GM12878 (cell line): ENCODE results near the gene CTNNA3. TPM values are rescaled to one million over a fixed set of nuclear protein-coding genes. Genes with fewer than 3 reads are reported as not detected.

Experiments used
- ATAC-seq: fragments of 200-7000 bp; cut with Tn5 transposase; 3 replicates; pipeline ENCODE4 v1.9.1; 2020; ENCODE audit warnings: mild to moderate bottlenecking, moderate library complexity
- BruUV-seq: library from RNA; stranded (reverse); fragments of 400-500 nt; replicated peaks from 2 replicates; lab custom pipeline; 2021; lab: Mats Ljungman, UMichigan
- CTCF ChIA-PET: fragments of 300-600 bp; sonication (Branson Sonifier 250); formaldehyde crosslinking; extraction: SDS; loops from one replicate; lab custom pipeline; 2021; ENCODE audit warnings: inconsistent platforms; lab: Yijun Ruan, JAX
- POLR2A ChIA-PET: fragments of 350-600 bp; formaldehyde crosslinking; extraction: SDS; loops from one replicate; lab custom pipeline; 2021; ENCODE audit warnings: inconsistent platforms; lab: Charles Lee
- RAD21 ChIA-PET: fragments of 300-600 bp; sonication (Branson Sonifier 250); formaldehyde crosslinking; loops from one replicate; lab custom pipeline; 2023; ENCODE audit warnings: antibody characterized with exemption; ENCODE audit not compliant: unreplicated experiment; lab: Charles Lee
- SMC1A ChIA-PET: fragments of 300-600 bp; sonication (Branson Sonifier 250); formaldehyde crosslinking; loops from one replicate; lab custom pipeline; 2023; ENCODE audit not compliant: unreplicated experiment, uncharacterized antibody; lab: Charles Lee
- DNase-seq: peaks from one replicate; pipeline ENCODE4 v3.0.0-alpha.2; 2011; ENCODE audit warnings: low read depth, low spot score
- FAIRE-seq: peaks from 3 replicates; lab custom pipeline; 2011; peaks lifted over from hg19 to GRCh38; lab: Jason Lieb, UNC
- H2AFZ ChIP-seq: 2 replicates; pipeline ENCODE4 v1.6.0; 2011; ENCODE audit warnings: low read depth, low read length, control low read depth; ENCODE audit not compliant: control insufficient read depth
- H3K27ac ChIP-seq: 2 replicates; pipeline ENCODE4 v1.5.1; 2011; ENCODE audit warnings: control low read depth; ENCODE audit not compliant: control insufficient read depth, insufficient read depth
- H3K27me3 ChIP-seq, 2 experiments: replicated peaks in 1 of 2; 2 replicates each; pipeline versions ENCODE4 v1.6.0 to v1.6.1; 2011; ENCODE audit warnings: low read length in 1 of 2; ENCODE audit not compliant: control insufficient read depth in 2 of 2, insufficient read depth in 2 of 2
- H3K36me3 ChIP-seq, 2 experiments: 2 replicates each; pipeline ENCODE4 v1.5.1; 2011; ENCODE audit warnings: low read length in 1 of 2; ENCODE audit not compliant: control insufficient read depth in 2 of 2, insufficient read depth in 2 of 2
- H3K4me1 ChIP-seq: 2 replicates; pipeline ENCODE4 v1.6.1; 2011; ENCODE audit warnings: mild to moderate bottlenecking, low read length, moderate library complexity, mixed read lengths; ENCODE audit not compliant: control insufficient read depth, insufficient read depth
- H3K4me2 ChIP-seq: 2 replicates; pipeline ENCODE4 v1.6.0; 2011; ENCODE audit warnings: control low read depth; ENCODE audit not compliant: control insufficient read depth, insufficient read depth
- H3K4me3 ChIP-seq: fragments of 200-600 bp; sonication (generic); 2 replicates; pipeline ENCODE4 v1.5.1; 2016
- H3K79me2 ChIP-seq: 2 replicates; pipeline ENCODE4 v1.6.0; 2011; ENCODE audit warnings: low read length; ENCODE audit not compliant: control insufficient read depth, insufficient read depth
- H3K9ac ChIP-seq: 2 replicates; pipeline ENCODE4 v1.8.0; 2011; ENCODE audit warnings: low read length, control low read depth, mixed read lengths; ENCODE audit not compliant: control insufficient read depth, insufficient read depth
- H3K9me3 ChIP-seq: replicated peaks from 3 replicates; pipeline ENCODE4 v1.5.1; 2011; ENCODE audit warnings: mild to moderate bottlenecking, low read length; ENCODE audit not compliant: control insufficient read depth, insufficient read depth
- H4K20me1 ChIP-seq: 2 replicates; pipeline ENCODE4 v1.6.0; 2011; ENCODE audit not compliant: control insufficient read depth, insufficient read depth
- ATF7 ChIP-seq: fragments of 450-650 bp; IDR thresholded peaks from 2 replicates; pipeline ENCODE4 v1.6.1; 2016; ENCODE audit warnings: low read depth, mild to moderate bottlenecking
- BCL11A ChIP-seq: IDR thresholded peaks from 2 replicates; pipeline ENCODE4 v1.6.1; 2011; ENCODE audit warnings: low read depth, low read length
- CBX3 ChIP-seq: fragments of 200-600 bp; sonication (generic); IDR thresholded peaks from 2 replicates; pipeline ENCODE4 v1.6.1; 2016; ENCODE audit warnings: low read depth, borderline replicate concordance
- CBX5 ChIP-seq: sonication (generic); IDR thresholded peaks from 2 replicates; pipeline ENCODE4 v1.6.1; 2016; ENCODE audit warnings: low read depth, moderate library complexity, mild to moderate bottlenecking, inconsistent platforms
- E2F8 ChIP-seq: fragments of 450-650 bp; IDR thresholded peaks from 2 replicates; pipeline ENCODE4 v1.6.1; 2018; ENCODE audit warnings: mild to moderate bottlenecking, low read depth, moderate library complexity; ENCODE audit not compliant: partially characterized antibody
- ESRRA ChIP-seq: IDR thresholded peaks from 2 replicates; pipeline ENCODE4 v1.6.1; 2012; ENCODE audit warnings: mild to moderate bottlenecking, low read length, improper control_type of control experiment
- HDAC6 ChIP-seq: fragments of 200-600 bp; sonication (generic); IDR thresholded peaks from one replicate; pipeline ENCODE4 v1.8.0; 2017; ENCODE audit warnings: antibody characterized with exemption; ENCODE audit not compliant: unreplicated experiment
- MEF2B ChIP-seq: fragments of 450-650 bp; IDR thresholded peaks from 2 replicates; pipeline ENCODE4 v1.6.1; 2018; ENCODE audit warnings: mild to moderate bottlenecking, moderate library complexity; ENCODE audit not compliant: partially characterized antibody, poor library complexity, severe bottlenecking
- SMARCA5 ChIP-seq: fragments of 450-650 bp; IDR thresholded peaks from 2 replicates; pipeline ENCODE4 v1.6.1; 2017; ENCODE audit warnings: mild to moderate bottlenecking
- TBL1XR1 ChIP-seq: IDR thresholded peaks from 2 replicates; pipeline ENCODE4 v1.6.1; 2012; ENCODE audit warnings: low read depth, low read length, improper control_type of control experiment
- ZNF592 ChIP-seq: fragments of 450-650 bp; IDR thresholded peaks from 2 replicates; pipeline ENCODE4 v1.6.1; 2017; ENCODE audit warnings: mild to moderate bottlenecking, moderate library complexity
- WGBS: methylation state at CpG from one replicate; pipeline ENCODE4 v1.1.6; 2016; ENCODE audit warnings: low lambda C conversion rate; ENCODE audit not compliant: insufficient replicate concordance, insufficient coverage; ENCODE audit errors: missing lambda C conversion rate; 5-methylcytosine and 5-hydroxymethylcytosine counted together
- in situ Hi-C: fragments of 300-500 bp; cut with MboI; formaldehyde crosslinking; loops from 9 replicates; pipeline ENCODE4 v1.14.3; 2018; ENCODE audit warnings: mixed read lengths
- intact Hi-C: fragments of 100-400 bp; cut with micrococcal nuclease; formaldehyde crosslinking; loops from one replicate; pipeline ENCODE4 v1.14.2; 2022; ENCODE audit not compliant: unreplicated experiment
- polyA plus RNA-seq, 11 experiments: library from polyadenylated mRNA; depleted of rRNA in 4 of 11; unstranded in 6 of 11; stranded (reverse) in 5 of 11; fragments of >200 nt; fragmentation: Nextera tagmentation in 4 of 11; fragmentation: Illumina TruSeq in 1 of 11; extraction: Ambion mirVana in 4 of 11; extraction: Trizol in 1 of 11; gene quantifications; 1 replicate in 1 of 11; 2 replicates in 10 of 11; pipeline versions ENCODE4 v1.2.1 to v1.2.3, GENCODE V29; 2011 to 2016; ENCODE audit warnings: inconsistent platforms in 2 of 11, missing spikeins in 2 of 11, low read depth in 1 of 11
- total RNA-seq, 4 experiments: library from RNA; depleted of rRNA in 3 of 4; stranded (reverse); fragments of >200 nt in 3 of 4; fragmentation: Illumina TruSeq in 1 of 4; extraction: Trizol in 1 of 4; gene quantifications; 2 replicates each; pipeline versions ENCODE4 v1.2.1 to v1.2.3, GENCODE V29; 2013 to 2021
- TF ChIP-seq, protein P1 (sequence below): IDR thresholded peaks from 2 replicates; pipeline ENCODE4 v1.6.1; 2011; ENCODE audit warnings: low read depth, low read length, improper control_type of control experiment, borderline replicate concordance
- TF ChIP-seq, protein P2 (sequence below): fragments of 450-650 bp; IDR thresholded peaks from 2 replicates; pipeline ENCODE4 v1.6.1; 2017; ENCODE audit warnings: low read depth, mild to moderate bottlenecking, moderate library complexity
- TF ChIP-seq, protein P3 (sequence below): fragments of 450-650 bp; IDR thresholded peaks from 2 replicates; pipeline ENCODE4 v1.6.1; 2016; ENCODE audit warnings: mild to moderate bottlenecking

Gene CTNNA3
- total and polyA plus RNA-seq, 10 of the 15 experiments (the other 5 are each of a cell fraction or from before 2014, with no cell fraction given): under 0.01 to 4.5 (median 0.22) TPM; not detected in 2

DNA sequence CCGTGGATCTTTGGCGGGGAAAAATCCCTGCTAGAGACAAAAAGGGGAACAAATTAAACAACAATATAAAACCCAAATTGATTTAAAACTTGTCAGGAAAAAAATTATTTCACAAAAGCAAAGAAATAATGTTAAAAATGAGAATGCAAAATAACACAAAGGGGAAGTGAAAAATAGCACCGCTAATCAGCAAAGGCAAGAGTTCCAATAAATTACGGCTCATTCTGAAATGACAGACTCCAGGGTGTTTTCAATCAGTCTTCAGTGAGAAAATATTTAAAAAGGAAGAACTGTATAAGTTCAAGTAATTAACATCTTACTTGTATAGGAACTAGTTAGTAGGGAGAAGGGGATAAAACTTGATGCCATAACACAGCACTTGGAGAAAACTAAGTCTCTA is 433.3 kb downstream of the CTNNA3 start:
- no peaks in the 10 kb centered on the region; a peak in 1 of 4 replicates for H3K27me3 ChIP-seq
- under 1% methylated on average over 4 of the region's 4 CpGs for WGBS
- no TSS peak for BruUV-seq
- no peak for DNase-seq
- no peak for FAIRE-seq
- H3K9ac ChIP-seq: no peak overlapping the region
- intact Hi-C loops: no loop called here
- 0 out of 2 replicates have a peak overlapping the region, but pooled peaks have one; percentile 8 for H3K4me3 ChIP-seq
- ChIA-PET RAD21 (interaction anchor here (0.7 kb wide), 1 partner anchor 400 kb away, joined by 3 read pairs; no protein-coding TSS in a partner anchor), POLR2A (no interaction called here), SMC1A (interaction anchor here (0.9 to 1.2 kb wide), 2 partner anchors 243 to 372 kb away, joined by 3 to 4 read pairs; no protein-coding TSS in a partner anchor), CTCF (no interaction called here)
- H4K20me1 ChIP-seq: no peaks in the 10 kb centered on the region
- no peaks in the 10 kb centered on the region for H3K4me1 ChIP-seq
- no peaks in the 10 kb centered on the region for H3K79me2 ChIP-seq
- H3K27ac ChIP-seq: no peak overlapping the region
- H3K4me2 ChIP-seq: peak overlapping the region; percentile 41; the same call in 1 of the 2 replicates
- H3K9me3 ChIP-seq: no peaks in the 10 kb centered on the region
- in situ Hi-C loops: no loop called here
- ATAC-seq: peak; percentile 74
- no peaks in the 10 kb centered on the region for H3K36me3 ChIP-seq
- H2AFZ ChIP-seq: no peak overlapping the region
- TF ChIP-seq, protein P1, sequence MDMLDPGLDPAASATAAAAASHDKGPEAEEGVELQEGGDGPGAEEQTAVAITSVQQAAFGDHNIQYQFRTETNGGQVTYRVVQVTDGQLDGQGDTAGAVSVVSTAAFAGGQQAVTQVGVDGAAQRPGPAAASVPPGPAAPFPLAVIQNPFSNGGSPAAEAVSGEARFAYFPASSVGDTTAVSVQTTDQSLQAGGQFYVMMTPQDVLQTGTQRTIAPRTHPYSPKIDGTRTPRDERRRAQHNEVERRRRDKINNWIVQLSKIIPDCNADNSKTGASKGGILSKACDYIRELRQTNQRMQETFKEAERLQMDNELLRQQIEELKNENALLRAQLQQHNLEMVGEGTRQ: no peak
- TF ChIP-seq HDAC6: no peak
- TF ChIP-seq CBX5: no peak
- no peak for TF ChIP-seq CBX3
- TF ChIP-seq, protein P2, sequence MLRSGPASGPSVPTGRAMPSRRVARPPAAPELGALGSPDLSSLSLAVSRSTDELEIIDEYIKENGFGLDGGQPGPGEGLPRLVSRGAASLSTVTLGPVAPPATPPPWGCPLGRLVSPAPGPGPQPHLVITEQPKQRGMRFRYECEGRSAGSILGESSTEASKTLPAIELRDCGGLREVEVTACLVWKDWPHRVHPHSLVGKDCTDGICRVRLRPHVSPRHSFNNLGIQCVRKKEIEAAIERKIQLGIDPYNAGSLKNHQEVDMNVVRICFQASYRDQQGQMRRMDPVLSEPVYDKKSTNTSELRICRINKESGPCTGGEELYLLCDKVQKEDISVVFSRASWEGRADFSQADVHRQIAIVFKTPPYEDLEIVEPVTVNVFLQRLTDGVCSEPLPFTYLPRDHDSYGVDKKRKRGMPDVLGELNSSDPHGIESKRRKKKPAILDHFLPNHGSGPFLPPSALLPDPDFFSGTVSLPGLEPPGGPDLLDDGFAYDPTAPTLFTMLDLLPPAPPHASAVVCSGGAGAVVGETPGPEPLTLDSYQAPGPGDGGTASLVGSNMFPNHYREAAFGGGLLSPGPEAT: no peak
- no peak for TF ChIP-seq ESRRA
- TF ChIP-seq, protein P3, sequence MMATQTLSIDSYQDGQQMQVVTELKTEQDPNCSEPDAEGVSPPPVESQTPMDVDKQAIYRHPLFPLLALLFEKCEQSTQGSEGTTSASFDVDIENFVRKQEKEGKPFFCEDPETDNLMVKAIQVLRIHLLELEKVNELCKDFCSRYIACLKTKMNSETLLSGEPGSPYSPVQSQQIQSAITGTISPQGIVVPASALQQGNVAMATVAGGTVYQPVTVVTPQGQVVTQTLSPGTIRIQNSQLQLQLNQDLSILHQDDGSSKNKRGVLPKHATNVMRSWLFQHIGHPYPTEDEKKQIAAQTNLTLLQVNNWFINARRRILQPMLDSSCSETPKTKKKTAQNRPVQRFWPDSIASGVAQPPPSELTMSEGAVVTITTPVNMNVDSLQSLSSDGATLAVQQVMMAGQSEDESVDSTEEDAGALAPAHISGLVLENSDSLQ: no peak
- no peak for TF ChIP-seq E2F8
- no peak for TF ChIP-seq ZNF592
- no peak for TF ChIP-seq SMARCA5
- TF ChIP-seq BCL11A: no peak
- no peak for TF ChIP-seq MEF2B
- no peak for TF ChIP-seq TBL1XR1
- TF ChIP-seq ATF7: no peak
